HT1080 (cell line): Measurements from ENCODE around the gene PDSS2. TPM values are rescaled to one million over a fixed set of nuclear protein-coding genes. Genes with fewer than 3 reads are reported as not detected.

Experiments
- DNase-seq: peaks from one replicate; pipeline ENCODE4 v3.0.0-alpha.2; 2015; ENCODE audit warnings: low read depth
- polyA plus RNA-seq, 2 experiments: library from polyadenylated mRNA; depleted of rRNA; stranded (reverse); fragments of >200 nt; gene quantifications; 2 replicates each; pipeline ENCODE4 v1.2.3, GENCODE V29; 2015
- total RNA-seq: library from RNA; depleted of rRNA; stranded (reverse); fragments of >200 nt; shearing (Covaris generic); gene quantifications from 2 replicates; pipeline ENCODE4 v1.2.3, GENCODE V29; 2014; rRNA removed

Gene PDSS2, protein sequence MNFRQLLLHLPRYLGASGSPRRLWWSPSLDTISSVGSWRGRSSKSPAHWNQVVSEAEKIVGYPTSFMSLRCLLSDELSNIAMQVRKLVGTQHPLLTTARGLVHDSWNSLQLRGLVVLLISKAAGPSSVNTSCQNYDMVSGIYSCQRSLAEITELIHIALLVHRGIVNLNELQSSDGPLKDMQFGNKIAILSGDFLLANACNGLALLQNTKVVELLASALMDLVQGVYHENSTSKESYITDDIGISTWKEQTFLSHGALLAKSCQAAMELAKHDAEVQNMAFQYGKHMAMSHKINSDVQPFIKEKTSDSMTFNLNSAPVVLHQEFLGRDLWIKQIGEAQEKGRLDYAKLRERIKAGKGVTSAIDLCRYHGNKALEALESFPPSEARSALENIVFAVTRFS
- 6.9 and 10.7 TPM in 2 replicates for total RNA-seq
- polyA plus RNA-seq (2015; cell fraction: cytosol; rRNA removed), result 9.4 and 10.3 TPM in 2 replicates
- polyA plus RNA-seq (2015; cell fraction: nucleus; rRNA removed), result 5.8 and 7.9 TPM in 2 replicates

DNA sequence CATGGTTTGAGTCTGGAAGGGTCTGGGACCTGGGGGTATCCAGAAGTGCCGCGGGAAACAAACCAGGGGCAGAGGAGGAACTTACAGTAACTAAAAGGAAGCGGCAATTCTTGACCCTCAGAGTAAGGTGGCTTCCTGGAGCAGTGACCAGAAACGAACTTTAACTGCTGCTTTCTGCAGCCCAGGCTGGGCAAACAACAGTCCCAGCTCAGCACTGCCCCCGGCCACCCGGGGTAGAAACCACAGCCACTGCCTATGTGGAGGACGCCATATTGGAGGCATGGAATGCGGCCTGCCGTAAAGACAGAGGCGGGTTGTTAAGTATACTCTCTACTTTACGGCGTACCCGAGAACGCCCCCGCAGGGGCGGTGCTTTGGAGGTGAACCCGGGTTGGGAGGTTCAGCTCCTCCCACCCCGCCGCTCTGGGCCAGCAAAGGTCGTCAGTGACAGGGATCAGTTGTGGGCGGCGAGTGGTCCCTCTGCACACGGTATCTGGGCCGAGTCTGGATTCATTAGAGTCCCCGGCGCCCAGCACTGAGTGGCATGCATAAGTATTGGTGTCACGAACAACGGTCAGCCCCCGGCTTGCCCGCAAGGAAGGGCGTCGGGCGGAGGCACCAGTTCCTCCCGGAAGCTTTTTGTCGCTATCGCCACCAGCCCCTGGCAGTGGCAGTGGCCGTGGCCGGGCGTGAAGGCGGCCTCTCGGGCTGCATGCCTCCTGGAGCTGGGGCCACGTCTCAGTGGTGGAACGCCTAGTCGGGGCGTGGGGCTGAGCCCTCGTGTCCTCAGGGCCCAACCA is at the start of gene PDSS2:
PDSS2 (minus strand) TSS at position 282 of the 800 bp plus-strand sequence; CDS start at position 3, 279 bp downstream.
- DNase-seq, result peak; percentile 95

DNA sequence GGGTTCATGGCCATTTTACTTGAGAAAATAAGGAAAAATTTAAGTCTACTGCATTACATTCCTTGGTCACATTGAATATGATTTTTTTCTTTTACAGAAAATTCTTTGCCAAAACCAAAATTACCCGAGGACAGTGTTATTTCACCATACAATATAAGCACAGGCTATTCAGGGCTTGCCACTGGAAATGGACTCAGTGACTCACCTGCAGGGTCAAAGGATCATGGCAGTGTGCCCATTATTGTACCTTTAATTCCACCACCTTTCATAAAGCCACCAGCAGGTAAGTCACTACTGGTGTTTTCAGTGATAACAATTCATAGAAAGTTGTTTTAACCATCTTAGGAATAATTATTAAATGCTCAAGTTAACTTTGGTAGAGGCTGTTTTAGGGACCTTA is 46.8 kb upstream of the PDSS2 start:
- DNase-seq, result no peak

DNA sequence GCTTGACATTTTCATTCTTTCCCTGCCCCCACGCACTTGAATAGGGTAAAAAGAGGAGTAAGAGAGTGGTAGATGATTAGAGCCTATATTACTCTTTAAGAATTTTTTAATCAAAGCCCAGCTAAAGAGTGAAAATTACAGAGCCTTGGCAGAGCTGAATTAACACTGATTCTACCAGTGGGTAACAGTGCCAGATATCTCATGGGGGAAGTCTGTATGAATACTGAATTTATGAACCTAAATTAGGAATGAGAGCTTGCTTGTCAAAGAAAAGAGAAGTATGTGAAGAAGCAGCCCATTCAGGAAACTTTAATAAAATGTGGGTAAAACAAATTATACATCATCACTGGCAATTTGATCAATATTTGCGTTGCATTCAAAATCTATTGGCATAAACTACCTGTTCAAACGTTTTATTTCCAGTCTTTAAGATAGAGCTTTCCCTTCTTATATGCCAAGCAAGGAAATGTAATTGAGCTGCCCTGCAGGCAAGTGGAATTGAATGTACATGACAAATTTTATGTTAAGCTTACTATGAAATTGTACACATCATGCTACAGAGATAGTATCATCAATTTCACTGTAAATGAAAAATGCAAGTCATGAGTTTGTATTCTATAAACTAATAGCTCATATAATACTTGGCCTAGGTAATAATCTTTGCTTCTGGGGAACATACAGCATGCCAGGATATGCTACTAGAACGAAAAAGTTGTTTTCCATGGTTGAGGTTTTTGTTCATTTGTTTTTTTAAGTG is 45.1 kb upstream of the PDSS2 start:
- DNase-seq, result no peak

DNA sequence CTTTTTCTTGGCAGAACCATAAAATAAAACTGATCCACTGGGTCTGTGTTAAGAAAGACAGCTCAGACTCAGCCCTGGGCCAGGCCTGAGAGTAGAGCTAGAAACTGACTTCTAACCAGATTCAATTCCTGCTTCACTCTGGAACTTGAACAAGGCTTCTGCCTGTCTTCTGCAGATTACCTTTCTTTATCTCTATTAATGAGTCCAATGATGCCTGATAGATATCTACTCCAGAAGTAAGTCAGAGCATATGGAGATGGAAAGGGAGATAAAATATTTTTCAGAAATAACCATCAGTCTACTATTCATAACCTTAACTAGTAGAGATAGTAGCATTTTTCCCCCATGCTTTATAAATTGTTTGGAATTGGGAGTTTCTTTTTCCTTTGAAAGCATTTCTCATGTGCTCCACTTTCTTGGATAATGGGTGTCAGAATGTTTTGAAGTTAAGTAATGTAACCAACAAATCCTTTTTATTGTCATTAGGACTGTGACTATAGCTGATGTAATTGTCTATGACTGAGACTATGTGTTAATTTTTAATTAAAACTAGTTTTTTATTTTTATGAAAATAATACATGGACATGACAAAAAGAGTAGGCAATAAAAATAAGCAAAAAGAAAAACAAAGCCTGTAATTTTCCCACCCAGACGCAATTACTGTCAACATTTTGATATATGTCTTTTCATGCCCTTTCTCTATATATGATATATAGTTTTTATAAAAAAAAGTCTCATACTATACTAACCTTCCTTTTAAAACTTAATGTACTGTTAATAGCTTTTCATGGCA is 37.7 kb upstream of the PDSS2 start:
- no peak for DNase-seq

DNA sequence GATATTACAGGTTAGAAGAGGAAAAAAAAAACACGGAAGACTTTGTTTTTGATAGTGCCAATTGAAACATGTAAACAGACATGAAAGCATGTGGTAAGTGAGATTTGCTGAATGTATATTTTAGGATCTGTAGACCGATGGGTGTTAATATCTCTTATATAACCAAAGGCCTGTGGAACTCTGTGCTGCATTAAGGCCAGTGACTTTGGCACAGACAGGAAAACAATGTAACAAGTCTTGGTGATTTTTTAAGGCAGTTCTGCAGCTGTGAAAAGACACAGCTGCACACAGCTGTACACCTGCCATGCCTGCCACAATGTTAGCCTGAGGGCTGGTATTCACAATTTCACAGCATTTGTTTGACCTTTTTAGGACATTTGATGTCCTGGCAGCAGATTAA is 36.6 kb upstream of the PDSS2 start:
- DNase-seq, result no peak

DNA sequence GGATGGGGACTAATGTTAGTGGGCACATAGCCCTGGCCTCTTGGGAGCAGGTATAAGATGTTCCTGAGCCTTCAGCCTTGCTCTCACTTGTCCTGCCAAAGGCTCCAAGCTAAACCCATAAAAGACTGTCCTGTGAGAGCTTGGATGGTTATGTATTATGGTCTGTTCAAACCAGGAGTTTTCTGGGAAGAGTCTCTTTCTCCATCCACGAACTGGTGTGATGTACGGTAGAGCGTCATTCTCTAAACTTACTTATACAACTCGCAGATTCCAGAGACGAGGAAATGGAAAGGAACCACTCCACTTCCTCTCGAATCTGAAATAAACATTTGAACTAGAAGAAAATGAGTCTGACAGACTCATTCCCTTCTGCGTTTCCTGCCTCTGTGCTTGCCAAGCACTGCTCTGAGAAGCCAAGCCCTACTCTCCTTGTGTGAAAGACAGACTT is 35.9 kb upstream of the PDSS2 start:
- peak; percentile 78 for DNase-seq

DNA sequence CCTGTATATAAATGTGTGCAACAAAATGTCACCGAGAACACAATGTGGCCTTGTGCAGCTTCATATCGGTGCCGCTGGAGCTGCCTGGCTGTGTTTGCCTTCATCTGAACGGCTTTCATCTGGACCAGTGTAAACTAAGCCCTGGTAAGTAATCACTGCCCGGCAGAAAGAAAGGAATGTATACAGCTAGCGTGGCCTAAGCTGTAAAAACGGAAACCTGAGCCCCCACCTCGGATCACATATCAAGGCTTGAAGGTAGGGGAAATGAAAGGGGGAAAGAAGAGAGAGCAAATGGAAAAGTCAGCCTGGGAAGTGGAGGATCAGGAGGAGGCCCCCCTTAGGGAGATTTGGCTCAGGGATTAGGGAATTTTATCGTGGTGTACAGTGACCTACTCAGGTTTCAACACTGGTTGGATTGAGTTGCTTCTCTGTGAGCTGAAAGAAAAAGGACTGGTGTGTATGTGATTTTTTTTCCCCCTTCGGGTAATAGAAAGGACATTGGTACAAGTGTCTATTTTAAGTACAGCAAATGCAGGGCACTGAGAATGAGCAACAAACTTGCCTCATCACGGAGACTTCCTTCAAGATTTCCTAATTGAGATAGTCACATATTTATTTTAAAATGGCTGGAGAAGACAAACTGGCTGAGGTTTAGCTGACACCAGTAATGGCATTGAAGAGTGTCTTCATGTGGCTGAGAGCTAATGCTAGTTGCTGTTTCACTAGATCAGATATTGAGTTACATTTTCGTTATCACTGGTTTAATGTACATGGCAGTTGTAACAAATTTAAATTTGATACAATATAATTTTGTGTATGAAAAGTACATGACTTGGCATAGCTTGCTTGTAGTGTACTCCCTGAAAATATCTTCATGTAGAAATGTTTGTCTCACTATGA is 34.0 kb upstream of the PDSS2 start:
- peak; percentile 62 for DNase-seq

DNA sequence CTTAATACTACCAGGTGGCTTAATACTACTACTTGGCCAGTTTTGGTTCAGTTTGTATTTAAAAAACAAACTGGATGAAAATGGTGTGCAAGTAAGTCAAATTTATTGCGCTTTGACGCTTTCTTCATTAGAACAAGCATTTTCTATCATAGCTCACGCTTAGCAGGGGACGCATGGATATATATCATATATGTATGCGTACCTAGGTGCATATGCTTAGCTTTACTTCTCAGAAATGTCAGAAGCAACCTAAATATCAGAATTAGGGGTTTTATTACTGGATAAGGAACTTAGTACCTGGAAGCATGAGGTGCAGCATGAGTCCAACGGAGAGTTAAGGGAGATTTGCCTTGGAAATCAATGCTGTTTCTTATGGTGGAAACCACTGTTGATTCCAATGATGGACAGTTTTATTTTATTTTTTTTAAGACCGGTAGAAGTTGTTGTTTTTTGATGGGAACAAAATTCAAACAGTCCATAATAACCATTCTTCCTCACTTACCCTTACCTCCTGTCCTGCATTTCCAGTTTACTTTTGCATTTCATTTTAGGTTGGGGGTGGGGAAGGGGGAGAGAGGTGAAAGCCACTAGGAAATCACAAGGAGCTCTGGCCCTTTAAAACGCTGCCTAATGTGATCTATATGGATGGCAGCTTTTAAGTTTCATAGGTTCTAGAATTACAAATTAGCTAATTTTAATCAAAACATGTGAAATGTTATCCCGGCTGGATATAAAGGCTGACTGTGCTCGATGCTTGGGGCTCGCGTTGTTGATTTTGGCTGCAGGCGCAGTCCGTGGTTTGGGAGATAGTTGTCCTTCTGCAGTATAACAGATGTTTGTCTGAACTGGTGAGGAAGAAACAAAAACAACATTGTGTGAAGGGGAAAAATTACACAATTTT is 32.6 kb upstream of the PDSS2 start:
- DNase-seq, result peak; percentile 42

DNA sequence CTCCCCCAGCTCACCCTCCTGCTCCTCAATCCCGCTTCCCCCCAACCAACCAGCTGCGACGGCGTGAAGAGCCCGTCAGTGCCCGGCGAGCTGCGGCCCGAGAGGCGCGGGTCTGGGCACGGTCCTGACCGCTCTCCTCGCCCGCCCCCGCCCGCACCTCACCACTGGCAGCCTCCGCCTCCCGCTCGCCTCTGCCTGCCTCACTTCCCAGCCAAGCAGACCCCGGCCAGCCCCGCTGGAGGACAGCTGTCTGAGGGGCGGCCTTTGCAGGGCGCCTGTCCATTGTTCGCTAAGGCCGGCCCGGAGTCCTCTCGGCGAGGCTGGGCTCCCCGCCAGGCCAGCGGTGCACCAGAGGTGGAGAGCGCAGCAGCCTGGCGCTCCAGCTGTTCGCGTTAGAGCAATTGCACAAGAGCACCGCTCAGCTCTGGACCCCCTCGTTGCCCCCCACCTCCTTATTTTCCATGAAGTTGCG is 31.8 kb upstream of the PDSS2 start:
- DNase-seq, result peak; percentile 28

DNA sequence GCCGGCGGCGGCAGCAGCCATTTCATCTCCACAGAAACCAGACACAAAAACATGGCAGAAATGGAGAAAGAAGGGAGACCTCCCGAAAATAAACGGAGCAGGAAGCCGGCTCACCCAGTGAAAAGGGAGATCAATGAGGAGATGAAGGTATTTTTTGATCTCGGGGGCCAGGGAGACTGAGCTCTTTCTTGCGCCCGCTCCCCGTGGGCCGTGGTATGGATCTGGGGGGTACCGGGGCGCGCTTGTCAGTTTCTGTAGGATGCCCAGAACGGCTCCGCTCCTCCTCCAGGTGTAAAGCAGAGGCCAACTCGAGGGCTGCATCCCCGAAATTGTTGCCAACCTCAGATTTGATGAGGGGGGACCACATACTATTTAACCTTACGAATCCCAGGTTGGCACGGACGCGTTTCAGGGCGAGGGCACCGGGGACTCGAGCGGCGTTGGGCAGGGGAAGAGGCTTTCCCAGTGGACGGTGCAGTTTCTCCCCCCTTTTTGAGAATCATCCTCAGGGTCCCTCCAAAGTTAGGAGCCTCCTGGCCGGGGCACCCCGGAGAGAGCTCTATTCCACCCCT is 31.3 kb upstream of the PDSS2 start:
- no peak for DNase-seq

DNA sequence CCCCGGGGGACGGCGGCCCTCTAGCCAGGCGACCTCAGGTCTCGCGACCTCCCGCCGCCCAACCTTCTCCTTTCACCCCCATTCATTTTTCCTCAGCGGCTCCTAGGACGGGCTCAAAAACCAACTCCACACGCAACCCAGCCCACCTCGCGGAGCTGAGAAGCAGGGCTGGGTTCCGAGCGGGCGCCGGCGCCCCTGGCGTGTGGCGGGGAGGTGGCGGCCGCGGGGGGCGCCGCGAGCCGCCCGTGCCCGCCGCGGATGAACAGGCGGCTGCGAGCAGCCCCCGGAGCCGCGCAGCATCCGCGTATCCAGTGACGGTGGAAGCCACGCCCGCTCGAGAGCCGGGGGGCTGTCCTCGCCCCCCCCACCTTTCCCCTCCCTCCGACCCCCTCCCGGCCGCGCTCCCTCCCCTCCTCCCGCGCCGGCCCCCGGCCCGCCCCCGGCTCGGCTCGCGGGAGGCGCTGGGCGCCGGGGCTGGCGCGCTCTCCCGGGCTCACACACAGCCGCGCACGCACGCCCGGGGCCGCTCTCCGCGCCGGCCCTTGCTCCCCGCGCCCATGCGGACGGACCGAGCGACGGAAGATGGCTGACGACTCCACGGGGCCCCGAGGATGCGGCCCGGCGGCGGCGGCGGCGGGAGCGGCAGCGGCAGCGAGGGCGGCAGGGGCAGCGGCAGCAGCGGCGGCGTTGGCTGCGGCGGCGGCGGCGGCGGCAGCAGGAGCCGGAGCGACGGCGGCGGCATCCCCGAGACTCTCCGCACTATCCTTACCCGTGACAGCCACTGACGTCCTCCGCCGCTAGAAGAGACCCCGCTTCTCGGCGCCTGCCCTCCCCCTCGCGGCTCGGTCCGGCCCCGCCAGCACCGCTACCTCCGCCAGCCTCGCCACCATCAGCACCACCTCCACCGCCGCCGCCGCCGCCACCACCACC is 30.5 kb upstream of the PDSS2 start, which contains the start of gene SOBP:
SOBP (plus strand) TSS at position 482 of the 930 bp plus-strand sequence. CDS start 500 bp downstream, outside the sequence.
- DNase-seq, result peak; percentile 42

DNA sequence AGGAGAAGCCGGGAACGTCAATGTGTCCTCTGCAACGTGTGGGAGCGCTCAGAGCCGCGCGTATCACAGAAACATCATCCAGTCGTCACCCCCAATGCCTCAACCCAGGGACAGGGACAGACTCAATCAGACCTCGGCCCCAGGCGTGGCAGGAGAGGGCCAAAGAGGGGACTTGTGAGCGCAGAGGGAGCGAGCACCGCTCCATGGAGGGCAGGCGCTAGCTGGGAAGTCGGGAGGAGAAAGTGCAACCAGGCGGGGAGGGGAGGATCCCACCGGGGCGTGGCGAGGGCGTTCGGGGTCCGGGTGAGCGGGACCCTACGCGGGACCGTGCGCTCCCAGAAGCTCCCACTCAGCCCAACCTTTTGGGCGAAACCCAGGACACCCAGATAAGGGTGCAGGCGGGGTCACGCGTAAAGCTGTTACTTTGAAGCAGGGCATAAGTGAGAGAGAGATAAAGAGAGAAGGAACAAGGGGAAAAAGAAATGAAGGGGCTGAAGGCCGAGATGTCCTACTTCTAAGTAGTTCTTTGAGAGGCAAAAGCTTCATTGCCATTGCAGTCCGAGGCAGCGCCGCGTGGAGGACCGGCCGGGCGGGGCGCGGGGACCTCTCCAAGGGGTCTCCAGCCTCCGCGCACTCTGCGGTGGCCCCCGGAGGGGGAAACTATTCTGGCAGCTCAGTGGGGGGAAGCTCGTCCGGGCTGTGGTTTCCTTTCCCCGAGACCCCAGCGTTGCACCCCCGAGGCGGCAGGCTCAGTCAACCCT is 29.7 kb upstream of the PDSS2 start:
- no peak for DNase-seq

DNA sequence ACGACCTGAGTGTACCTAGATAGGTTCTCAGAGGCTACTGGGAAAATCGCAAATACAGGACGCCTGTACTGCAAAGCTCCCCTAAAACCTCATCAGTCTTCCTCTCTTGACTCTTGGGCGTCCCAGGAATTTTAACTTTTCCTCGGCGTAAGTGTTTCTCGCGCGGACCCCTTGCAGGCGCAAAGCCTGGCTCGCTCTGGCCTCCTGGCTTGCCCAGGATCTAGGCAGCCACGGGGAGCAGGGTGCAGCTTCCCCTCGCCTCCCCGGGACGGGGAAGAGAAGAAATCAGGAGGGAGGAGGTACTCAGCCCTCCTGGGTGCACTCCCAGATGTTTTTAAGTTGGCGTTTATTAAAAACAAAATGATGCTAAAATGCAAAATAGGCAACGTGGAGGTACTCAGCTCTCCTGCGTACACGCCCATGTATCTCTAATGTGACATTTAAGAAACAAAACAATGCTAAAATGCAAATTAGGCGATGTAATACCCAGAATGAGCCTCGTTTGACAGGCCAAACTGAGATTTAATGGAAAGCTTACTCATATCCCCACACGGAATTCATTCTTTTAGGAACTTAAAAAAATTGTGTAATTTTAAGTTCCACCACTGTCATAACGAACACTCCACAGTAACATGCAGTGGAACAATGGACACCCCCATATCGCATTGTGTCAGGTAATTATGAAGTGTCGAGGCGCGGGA is 29.0 kb upstream of the PDSS2 start:
- no peak for DNase-seq

DNA sequence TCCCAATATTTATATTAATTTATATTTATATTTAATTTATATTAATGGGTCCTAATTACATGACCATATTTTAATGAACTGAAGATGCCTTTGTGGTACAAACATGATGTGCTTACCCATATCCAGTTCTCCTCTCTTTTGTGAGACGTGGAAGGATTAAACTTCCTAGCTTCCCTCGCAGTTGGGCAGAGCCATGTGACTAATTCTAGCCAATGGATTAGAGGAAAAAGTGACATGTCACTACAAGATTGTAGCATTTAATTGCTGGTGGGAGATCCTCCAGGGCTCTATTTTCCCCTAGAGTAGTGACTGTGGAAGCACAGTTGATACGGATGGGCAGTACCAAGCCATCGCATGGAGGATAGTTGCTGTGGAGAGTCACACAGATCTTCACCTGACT is 25.8 kb upstream of the PDSS2 start:
- DNase-seq, result no peak

DNA sequence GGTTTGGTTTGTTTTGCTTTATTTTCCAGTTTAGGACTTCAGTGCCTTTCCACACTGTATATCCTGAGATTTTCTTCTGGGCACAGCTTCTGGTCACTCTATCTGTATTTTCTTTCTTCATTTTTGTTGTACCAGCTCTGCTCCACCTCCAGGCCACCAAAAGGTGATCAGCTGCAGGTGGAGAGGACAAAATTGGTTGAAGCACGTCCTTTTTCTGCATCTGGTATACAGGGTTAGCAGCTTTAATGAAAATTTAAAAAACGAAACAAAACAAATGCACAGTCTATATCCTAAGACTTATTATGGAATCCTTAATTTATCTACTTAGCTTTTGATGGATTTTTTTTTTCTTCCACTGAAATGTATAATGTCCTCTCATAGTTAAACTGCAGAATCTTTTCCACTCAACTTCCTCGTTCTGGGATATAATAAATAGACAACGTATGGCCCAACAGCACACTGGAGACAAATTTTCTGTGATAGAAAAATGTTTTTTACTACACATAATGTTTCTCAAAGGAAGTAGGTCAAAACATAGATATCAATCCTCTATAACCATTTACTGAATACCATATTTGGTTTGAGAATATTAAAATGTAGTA is 19.8 kb upstream of the PDSS2 start:
- DNase-seq, result no peak
